LoVo (cell line): ENCODE results near the gene RPS6KA4.

ENCODE experiments used
- DNase-seq: peaks from one replicate; pipeline ENCODE4 v3.0.0-alpha.2; 2016; ENCODE audit warnings: low spot score

The RPS6KA4 gene

GRCh38 chr11:64327375-64327774 lies 31.6 kb upstream of the RPS6KA4 start:
- no peak for DNase-seq

GRCh38 chr11:64327993-64328392 lies 31.0 kb upstream of the RPS6KA4 start:
- no peak for DNase-seq

- no peak for DNase-seq
These were observed 28.1 kb upstream of the RPS6KA4 start for GRCh38 chr11:64330888-64331287.

- peak; percentile 88 for DNase-seq
These were observed 27.2 kb upstream of the RPS6KA4 start for GRCh38 chr11:64331569-64332371.

GRCh38 chr11:64333556-64333955 lies 25.4 kb upstream of the RPS6KA4 start:
- DNase-seq, result no peak

GRCh38 chr11:64334764-64335735 lies 23.9 kb upstream of the RPS6KA4 start:
- peak; percentile 94 for DNase-seq

- DNase-seq, result no peak
These were observed 21.3 kb upstream of the RPS6KA4 start for GRCh38 chr11:64337538-64338249.

GRCh38 chr11:64338716-64339115 lies 20.2 kb upstream of the RPS6KA4 start:
- DNase-seq, result no peak

- no peak for DNase-seq
These were observed 19.7 kb upstream of the RPS6KA4 start for GRCh38 chr11:64339286-64339685.

- DNase-seq, result no peak
These were observed 19.1 kb upstream of the RPS6KA4 start, which contains the start of gene CCDC88B for GRCh38 chr11:64339754-64340408. CCDC88B (plus strand) TSS chr11:64340204; CDS start chr11:64340267, 63 bp downstream.

- DNase-seq, result no peak
These were observed 18.2 kb upstream of the RPS6KA4 start for GRCh38 chr11:64340671-64341335.

- DNase-seq, result no peak
These were observed 17.5 kb upstream of the RPS6KA4 start for GRCh38 chr11:64341429-64341828.

GRCh38 chr11:64341851-64342791 lies 16.8 kb upstream of the RPS6KA4 start:
- peak; percentile 76 for DNase-seq

GRCh38 chr11:64342869-64343745 lies 15.9 kb upstream of the RPS6KA4 start:
- DNase-seq, result no peak

GRCh38 chr11:64343767-64344559 lies 15.0 kb upstream of the RPS6KA4 start:
- no peak for DNase-seq

- DNase-seq, result no peak
These were observed 14.2 kb upstream of the RPS6KA4 start for GRCh38 chr11:64344787-64345186.

- no peak for DNase-seq
These were observed 11.6 kb upstream of the RPS6KA4 start for GRCh38 chr11:64347193-64347867.
